Stomach (tissue), 9 donors: Measurements from ENCODE around the gene KCNQ1. TPM values are rescaled to one million over a fixed set of nuclear protein-coding genes. Genes with fewer than 3 reads are reported as not detected.

Source experiments
- DNase-seq, 2 donors: peaks; one replicate each; pipeline versions ENCODE4 v3.0.0 to v3.0.0-alpha.2; 2013 to 2019
- H3K27ac ChIP-seq, 5 donors: fragments of 200-600 bp in 4 of 5; sonication (generic) in 4 of 5; one replicate each; pipeline ENCODE4 v1.5.1; 2013 to 2019; ENCODE audit warnings: mild to moderate bottlenecking in 1 of 5, moderate library complexity in 1 of 5
- H3K27me3 ChIP-seq, 3 donors: fragments of 200-600 bp; sonication (generic); one replicate each; pipeline ENCODE4 v1.5.1; 2017 to 2019; ENCODE audit warnings: mixed run types in 1 of 3
- H3K36me3 ChIP-seq, 4 donors: fragments of 200-600 bp; sonication (generic); 1 replicate in 3 of 4; 2 replicates in 1 of 4; pipeline ENCODE4 v1.5.1; 2016 to 2019
- H3K4me1 ChIP-seq, 4 donors: fragments of 200-600 bp; sonication (generic); one replicate each; pipeline ENCODE4 v1.5.1; 2016 to 2019
- H3K4me3 ChIP-seq, 4 donors: fragments of 200-600 bp; sonication (generic) in 3 of 4; one replicate each; pipeline ENCODE4 v1.5.1; 2016 to 2019; ENCODE audit warnings: mild to moderate bottlenecking in 1 of 4
- H3K9me3 ChIP-seq, 4 donors: fragments of 200-600 bp; sonication (generic); one replicate each; pipeline ENCODE4 v1.5.1; 2016 to 2019
- EP300 ChIP-seq: sonication (generic); formaldehyde crosslinking; IDR thresholded peaks from one replicate; pipeline ENCODE4 v1.6.1; 2017; ENCODE audit warnings: antibody characterized with exemption
- POLR2A ChIP-seq, 4 donors: fragments of 450-650 bp; IDR thresholded peaks; one replicate each; pipeline ENCODE4 v1.6.1; 2016; ENCODE audit warnings: antibody characterized with exemption in 4 of 4, control low read depth in 2 of 4, mild to moderate bottlenecking in 1 of 4, moderate library complexity in 1 of 4
- POLR2AphosphoS5 ChIP-seq, 3 donors: sonication (generic); formaldehyde crosslinking; IDR thresholded peaks; one replicate each; pipeline ENCODE4 v1.6.1; 2016; ENCODE audit warnings: antibody characterized with exemption in 3 of 3
- whole genome bisulfite sequencing, 5 donors: extraction: QIAGEN DNeasy Blood & Tissue Kit in 3 of 5; methylation state at CpG; one replicate each; pipeline versions ENCODE4 v1.1.5 to v1.1.7; 2013 to 2018; 5-methylcytosine and 5-hydroxymethylcytosine counted together
- intact Hi-C: fragments of 100-400 bp; cut with DNase I; formaldehyde crosslinking; loops from one replicate; pipeline ENCODE4 v1.15.1; 2023; ENCODE audit warnings: low total_unique reads
- polyA plus RNA-seq, 3 donors: library from polyadenylated mRNA; stranded (reverse); fragments of 200-250 nt; gene quantifications; one replicate each; pipeline ENCODE4 v1.2.3, GENCODE V29; 2013
- total RNA-seq, 5 donors: library from RNA; depleted of rRNA; stranded (reverse); fragments of >200 nt; gene quantifications; one replicate each; pipeline versions ENCODE4 v1.1.0 to v1.2.3, GENCODE V29; 2014 to 2016
- TF ChIP-seq, protein P1 (sequence below), 7 experiments: fragments of 450-650 bp in 4 of 7; fragments of 200-600 bp in 3 of 7; sonication (generic) in 3 of 7; IDR thresholded peaks; one replicate each; pipeline ENCODE4 v1.5.1; 2016 to 2019; ENCODE audit warnings: antibody characterized with exemption in 7 of 7, control low read depth in 2 of 7, mild to moderate bottlenecking in 1 of 7
- donor health status: healthy with polysubstance abuse.
- donor health status: Bipolar disorder and iron deficiency.
- donor health status: healthy.

KCNQ1 gene
- total and polyA plus RNA-seq, 8 donors = 12.1 to 155 (median 49.0) TPM

DNA sequence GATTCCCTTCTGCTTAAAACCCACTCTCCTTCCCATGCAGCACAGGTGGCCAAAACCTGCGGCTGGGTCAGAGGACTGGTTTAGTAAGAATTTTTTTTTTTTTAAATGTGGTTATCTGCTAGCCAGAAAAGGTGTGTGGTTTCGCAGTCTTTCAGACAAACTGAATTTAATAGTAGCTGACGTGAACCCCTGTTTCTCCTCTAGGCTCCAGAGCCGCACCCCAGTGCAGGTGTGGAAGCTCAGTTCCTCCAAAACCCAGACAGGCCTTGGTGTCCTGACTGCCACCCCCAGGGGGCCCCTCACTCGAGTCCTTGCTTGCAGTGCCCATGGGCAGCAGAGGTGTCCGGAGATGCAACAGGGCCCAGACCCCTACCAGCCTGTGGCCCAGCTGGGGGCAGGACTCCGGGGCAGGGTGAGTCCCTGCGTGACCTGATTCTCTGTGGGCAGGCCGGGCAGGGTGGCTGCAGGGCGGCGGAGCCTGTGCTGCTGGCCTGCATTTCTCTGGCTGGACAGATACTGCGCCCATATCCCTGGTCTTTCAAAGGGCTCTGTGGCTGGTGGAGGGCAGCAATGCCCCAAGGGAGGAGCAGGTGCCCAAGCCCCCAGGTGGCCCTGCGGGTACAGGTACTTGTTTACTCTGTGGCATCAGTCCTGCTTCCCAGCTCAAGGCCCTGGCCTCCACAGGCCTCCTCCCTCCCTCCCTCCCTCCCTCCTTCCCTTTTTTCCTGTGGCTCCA lies 15.2 kb downstream of the KCNQ1 start:
- Histone ChIP-seq H3K9me3 (no peaks in the 10 kb centered on the region), H3K27ac (peak overlapping the region; percentile 85 to 93 (median 89)), H3K27me3 (no peaks in the 10 kb centered on the region), H3K36me3 (no peaks in the 10 kb centered on the region), H3K4me1 (peaks cover 46 to 64% (median 61%) of the 10 kb centered on the region in 4 donors), H3K4me3 (no peak overlapping the region)
- DNase-seq = no peak
- intact Hi-C loops = no loop called here
- WGBS, 5 donors = 43 to 66% (median 61%) methylated on average over 6 to 13 of the region's 13 CpGs
- TF ChIP-seq POLR2A (IDR thresholded peaks at IDR 0.05) = no peak
- no peak for TF ChIP-seq EP300
- TF ChIP-seq, protein P1, sequence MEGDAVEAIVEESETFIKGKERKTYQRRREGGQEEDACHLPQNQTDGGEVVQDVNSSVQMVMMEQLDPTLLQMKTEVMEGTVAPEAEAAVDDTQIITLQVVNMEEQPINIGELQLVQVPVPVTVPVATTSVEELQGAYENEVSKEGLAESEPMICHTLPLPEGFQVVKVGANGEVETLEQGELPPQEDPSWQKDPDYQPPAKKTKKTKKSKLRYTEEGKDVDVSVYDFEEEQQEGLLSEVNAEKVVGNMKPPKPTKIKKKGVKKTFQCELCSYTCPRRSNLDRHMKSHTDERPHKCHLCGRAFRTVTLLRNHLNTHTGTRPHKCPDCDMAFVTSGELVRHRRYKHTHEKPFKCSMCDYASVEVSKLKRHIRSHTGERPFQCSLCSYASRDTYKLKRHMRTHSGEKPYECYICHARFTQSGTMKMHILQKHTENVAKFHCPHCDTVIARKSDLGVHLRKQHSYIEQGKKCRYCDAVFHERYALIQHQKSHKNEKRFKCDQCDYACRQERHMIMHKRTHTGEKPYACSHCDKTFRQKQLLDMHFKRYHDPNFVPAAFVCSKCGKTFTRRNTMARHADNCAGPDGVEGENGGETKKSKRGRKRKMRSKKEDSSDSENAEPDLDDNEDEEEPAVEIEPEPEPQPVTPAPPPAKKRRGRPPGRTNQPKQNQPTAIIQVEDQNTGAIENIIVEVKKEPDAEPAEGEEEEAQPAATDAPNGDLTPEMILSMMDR (IDR thresholded peaks at IDR 0.05) = no peak
- no peak for TF ChIP-seq POLR2AphosphoS5 (IDR thresholded peaks at IDR 0.05)

DNA sequence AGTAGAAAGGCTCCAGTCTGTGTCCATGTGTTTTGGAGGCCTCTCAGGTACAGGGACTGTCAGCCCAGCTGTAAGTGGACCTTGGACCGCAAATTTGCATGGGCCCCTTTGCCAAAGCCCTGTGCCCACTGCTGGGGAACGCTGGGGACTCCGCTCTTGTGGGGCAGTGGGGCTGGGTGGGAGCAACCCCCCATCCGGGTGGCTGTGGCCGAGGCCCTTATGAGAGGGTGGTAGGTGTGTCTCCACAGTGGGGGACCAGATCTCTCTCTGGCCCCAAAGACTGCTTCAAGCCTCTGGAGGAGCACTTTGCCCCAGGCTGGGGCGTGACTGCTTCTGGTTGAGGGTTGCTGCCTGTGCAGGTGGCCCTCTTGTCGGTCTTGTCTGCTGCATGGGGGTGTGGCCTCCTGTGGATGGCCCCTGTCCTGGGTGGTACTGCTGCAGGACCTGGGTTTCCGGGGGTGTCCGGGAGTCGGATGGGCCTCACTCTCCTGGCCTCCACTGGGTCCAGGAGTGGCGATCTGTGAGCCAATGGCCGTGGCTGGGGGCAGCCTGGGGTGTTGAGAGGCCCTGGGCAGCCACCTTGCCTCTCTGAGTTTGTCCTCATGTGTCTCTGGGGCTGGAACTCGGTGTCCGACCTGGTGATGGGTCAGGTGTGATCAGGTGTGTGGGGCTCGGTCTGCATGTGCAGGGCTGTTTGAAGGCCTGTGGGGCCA lies 15.9 kb downstream of the KCNQ1 start:
- TF ChIP-seq POLR2A (IDR thresholded peaks at IDR 0.05) (no peak), EP300 (no peak), POLR2AphosphoS5 (IDR thresholded peaks at IDR 0.05) (no peak)
- TF ChIP-seq, protein P1 (IDR thresholded peaks at IDR 0.05) = no peak
- Histone ChIP-seq H3K27me3 (no peaks in the 10 kb centered on the region), H3K27ac (peak overlapping the region; percentile 85 to 93 (median 89)), H3K4me1 (peaks cover 53 to 71% (median 69%) of the 10 kb centered on the region in 4 donors), H3K9me3 (no peaks in the 10 kb centered on the region), H3K4me3 (no peak overlapping the region), H3K36me3 (no peaks in the 10 kb centered on the region)
- DNase-seq = peak in 1 of 2 donors; percentile 26
- WGBS, 5 donors = 53 to 81% (median 57%) methylated on average over 11 to 15 of the region's 15 CpGs
- intact Hi-C loops = no loop called here

DNA sequence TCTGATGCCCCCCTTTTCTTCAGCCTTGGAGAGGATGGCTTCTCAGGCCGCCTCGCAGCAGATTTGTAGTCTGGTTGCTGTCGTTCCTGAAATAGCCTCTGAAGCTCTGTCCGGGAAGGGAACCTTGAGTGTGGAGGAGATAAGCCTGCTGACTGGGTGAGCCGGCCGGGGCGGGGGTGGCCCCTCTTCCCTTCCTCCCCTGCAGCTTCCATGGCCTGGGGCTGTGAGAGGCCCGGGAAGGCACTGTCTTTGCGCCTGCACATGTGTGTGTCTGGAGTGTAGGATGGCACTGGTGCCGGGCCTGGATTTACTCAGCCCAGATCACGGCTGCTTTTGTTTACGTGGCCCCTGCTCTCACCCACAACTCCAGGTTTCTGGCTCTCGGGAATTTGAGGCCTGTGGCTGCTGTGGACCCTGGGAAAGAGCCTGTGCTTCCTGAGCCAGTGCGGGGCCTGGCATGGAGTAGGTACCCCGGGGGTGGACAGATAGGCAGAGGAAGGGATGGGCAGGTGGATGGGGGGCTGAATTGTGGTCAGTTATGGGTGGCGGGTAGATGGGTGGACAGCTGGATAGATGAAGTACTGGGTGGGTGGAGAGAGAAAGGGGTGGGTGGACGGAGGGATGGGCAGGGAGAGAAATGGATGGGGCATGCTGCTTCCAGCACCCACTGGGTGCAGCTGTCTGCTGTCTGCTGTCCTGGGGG lies 16.6 kb downstream of the KCNQ1 start:
- peak overlapping the region; percentile 85 to 93 (median 89) for H3K27ac ChIP-seq
- DNase-seq = peak; percentile 39 to 50
- H3K36me3 ChIP-seq = no peaks in the 10 kb centered on the region

More for the DNA sequence above, 16.6 kb downstream of the KCNQ1 start:
- no peaks in the 10 kb centered on the region for H3K9me3 ChIP-seq
- H3K27me3 ChIP-seq = no peaks in the 10 kb centered on the region
- H3K4me1 ChIP-seq = peaks cover 59 to 78% (median 76%) of the 10 kb centered on the region in 4 donors
- no peak overlapping the region for H3K4me3 ChIP-seq
- intact Hi-C loops = no loop called here
- TF ChIP-seq, protein P1 (IDR thresholded peaks at IDR 0.05) = no peak
- TF ChIP-seq POLR2AphosphoS5 (IDR thresholded peaks at IDR 0.05) = peak in 1 of 3 donors; percentile 15
- WGBS, 5 donors = 46 to 66% (median 60%) methylated on average over 13 to 17 of the region's 17 CpGs
